ENCODE data around the gene LIMS1. TPM values are rescaled to one million over a fixed set of nuclear protein-coding genes. Genes with fewer than 3 reads are reported as not detected.
"Not testable (repeated sequence)": the region's sequence is repeated elsewhere in the genome, so short reads cannot be mapped to it uniquely, and the experiment has no call there.

The LIMS1 gene
- total RNA-seq, 3 donors from 2014 or later: 24.4 to 65.4 (median 31.2) TPM

- no peaks in the 10 kb centered on the region for H3K36me3 ChIP-seq (ENCODE audit: low read depth)
- no peak for DNase-seq
- no peaks in the 10 kb centered on the region for H3K9me3 ChIP-seq
- H3K4me1 ChIP-seq (ENCODE audit: low read depth): no peaks in the 10 kb centered on the region
- TF ChIP-seq, protein P1, sequence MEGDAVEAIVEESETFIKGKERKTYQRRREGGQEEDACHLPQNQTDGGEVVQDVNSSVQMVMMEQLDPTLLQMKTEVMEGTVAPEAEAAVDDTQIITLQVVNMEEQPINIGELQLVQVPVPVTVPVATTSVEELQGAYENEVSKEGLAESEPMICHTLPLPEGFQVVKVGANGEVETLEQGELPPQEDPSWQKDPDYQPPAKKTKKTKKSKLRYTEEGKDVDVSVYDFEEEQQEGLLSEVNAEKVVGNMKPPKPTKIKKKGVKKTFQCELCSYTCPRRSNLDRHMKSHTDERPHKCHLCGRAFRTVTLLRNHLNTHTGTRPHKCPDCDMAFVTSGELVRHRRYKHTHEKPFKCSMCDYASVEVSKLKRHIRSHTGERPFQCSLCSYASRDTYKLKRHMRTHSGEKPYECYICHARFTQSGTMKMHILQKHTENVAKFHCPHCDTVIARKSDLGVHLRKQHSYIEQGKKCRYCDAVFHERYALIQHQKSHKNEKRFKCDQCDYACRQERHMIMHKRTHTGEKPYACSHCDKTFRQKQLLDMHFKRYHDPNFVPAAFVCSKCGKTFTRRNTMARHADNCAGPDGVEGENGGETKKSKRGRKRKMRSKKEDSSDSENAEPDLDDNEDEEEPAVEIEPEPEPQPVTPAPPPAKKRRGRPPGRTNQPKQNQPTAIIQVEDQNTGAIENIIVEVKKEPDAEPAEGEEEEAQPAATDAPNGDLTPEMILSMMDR (IDR thresholded peaks at IDR 0.05): no peak
- no peak for ATAC-seq
- H3K4me3 ChIP-seq: no peak overlapping the region
- intact Hi-C loops (cut with DNase I, micrococcal nuclease): no loop called here
Measured at GRCh38 chr2:108701806-108702205, 167.5 kb downstream of the LIMS1 start.

- no peak for DNase-seq
- TF ChIP-seq, protein P1 (IDR thresholded peaks at IDR 0.05): no peak
- H3K4me3 ChIP-seq: no peak overlapping the region
- intact Hi-C loops (cut with DNase I, micrococcal nuclease): no loop called here
- H3K4me1 ChIP-seq (ENCODE audit: low read depth): no peaks in the 10 kb centered on the region
- no peak for ATAC-seq
- no peaks in the 10 kb centered on the region for H3K36me3 ChIP-seq (ENCODE audit: low read depth)
- no peaks in the 10 kb centered on the region for H3K9me3 ChIP-seq
Measured at GRCh38 chr2:108704871-108705270, 170.6 kb downstream of the LIMS1 start.

DNA sequence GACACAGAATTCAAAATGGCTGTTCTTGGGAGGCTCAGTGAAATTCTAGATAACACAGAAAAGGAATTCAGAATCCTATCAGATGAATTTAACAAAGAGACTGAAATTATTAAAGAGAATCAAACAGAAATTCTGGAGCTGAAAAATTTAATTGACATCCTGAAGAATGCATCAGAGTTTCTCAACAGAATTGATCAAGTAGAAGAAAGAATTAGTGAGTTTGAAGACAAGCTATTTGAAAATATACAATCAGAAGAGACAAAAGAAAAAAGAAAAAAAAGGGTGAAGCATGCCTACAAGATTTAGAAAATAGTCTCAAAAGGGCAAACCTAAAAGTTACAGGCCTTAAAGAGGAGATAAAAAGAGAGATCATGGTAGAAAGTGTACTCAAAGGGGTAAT is 173.0 kb downstream of the LIMS1 start:
- TF ChIP-seq, protein P1 (IDR thresholded peaks at IDR 0.05): no peak
- Histone ChIP-seq H3K4me3 (no peak overlapping the region), H3K36me3 (ENCODE audit: low read depth) (no peaks in the 10 kb centered on the region), H3K4me1 (ENCODE audit: low read depth) (no peaks in the 10 kb centered on the region), H3K9me3 (no peaks in the 10 kb centered on the region)
- ATAC-seq (no peak), DNase-seq (no peak)
- intact Hi-C loops (cut with DNase I, micrococcal nuclease): no loop called here

GRCh38 chr2:108716971-108717370 is 182.7 kb downstream of the LIMS1 start:
- H3K9me3 ChIP-seq; H3K4me3 ChIP-seq; H3K36me3 ChIP-seq (ENCODE audit: low read depth); DNase-seq; ATAC-seq; intact Hi-C loops (cut with DNase I, micrococcal nuclease): not testable (repeated sequence)
- peaks cover 12% of the 10 kb centered on the region for H3K4me1 ChIP-seq (ENCODE audit: low read depth)

DNA sequence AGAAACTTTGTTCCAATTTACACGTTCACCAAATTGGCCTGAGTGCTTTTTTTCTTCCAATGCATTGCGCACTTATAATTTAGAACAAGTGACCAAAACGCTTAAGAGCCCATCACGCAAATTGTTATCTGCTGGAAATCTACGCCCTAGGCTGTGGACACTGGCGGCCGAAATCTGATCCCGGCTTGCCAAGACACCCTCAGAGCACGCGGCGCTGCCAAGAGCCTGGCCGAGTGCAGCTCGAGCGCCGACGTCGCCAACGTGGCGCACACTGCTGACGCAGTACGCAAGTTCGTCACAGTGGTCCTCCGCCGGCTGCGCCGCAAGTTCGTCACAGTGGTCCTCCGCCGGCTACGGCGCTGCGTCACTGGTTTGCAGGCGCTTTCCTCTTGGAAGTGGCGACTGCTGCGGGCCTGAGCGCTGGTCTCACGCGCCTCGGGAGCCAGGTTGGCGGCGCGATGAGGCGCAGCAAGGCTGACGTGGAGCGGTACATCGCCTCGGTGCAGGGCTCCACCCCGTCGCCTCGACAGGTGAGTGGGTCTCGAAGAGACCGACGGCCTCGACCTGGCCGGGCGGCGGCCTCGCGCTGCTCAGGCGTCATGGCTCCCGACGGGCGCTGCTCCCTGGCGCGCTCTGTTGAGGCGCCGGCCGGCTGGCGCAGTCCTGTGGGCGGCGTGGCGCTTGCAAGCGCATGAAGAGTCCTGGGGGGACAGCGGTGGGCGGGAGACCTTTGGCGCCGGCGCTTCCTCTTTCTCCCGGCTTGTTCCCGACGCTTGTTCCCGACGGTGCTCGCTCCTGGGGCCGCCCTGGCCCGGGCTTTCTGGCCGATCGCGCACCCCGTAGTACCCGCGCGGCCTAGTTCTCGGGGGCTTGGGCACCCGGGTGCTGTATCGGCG is 185.1 kb downstream of the LIMS1 start, which contains the start of gene RANBP2:
TSS of gene RANBP2 (plus strand) at position 334 of the 896 bp plus-strand sequence. CDS start at position 459, 125 bp downstream.
- TF ChIP-seq, protein P1 (IDR thresholded peaks at IDR 0.05): no peak
- peak within 1 kb of the TSS; percentile 88 for H3K4me3 ChIP-seq
- no peaks in the 10 kb centered on the region for H3K36me3 ChIP-seq (ENCODE audit: low read depth)
- H3K9me3 ChIP-seq: no peaks in the 10 kb centered on the region
- intact Hi-C loops (cut with DNase I, micrococcal nuclease): no loop called here
- DNase-seq: peak; percentile 95 to 98 (median 96)
- H3K4me1 ChIP-seq (ENCODE audit: low read depth): peaks cover 12% of the 10 kb centered on the region
- peak; percentile 100 for ATAC-seq

DNA sequence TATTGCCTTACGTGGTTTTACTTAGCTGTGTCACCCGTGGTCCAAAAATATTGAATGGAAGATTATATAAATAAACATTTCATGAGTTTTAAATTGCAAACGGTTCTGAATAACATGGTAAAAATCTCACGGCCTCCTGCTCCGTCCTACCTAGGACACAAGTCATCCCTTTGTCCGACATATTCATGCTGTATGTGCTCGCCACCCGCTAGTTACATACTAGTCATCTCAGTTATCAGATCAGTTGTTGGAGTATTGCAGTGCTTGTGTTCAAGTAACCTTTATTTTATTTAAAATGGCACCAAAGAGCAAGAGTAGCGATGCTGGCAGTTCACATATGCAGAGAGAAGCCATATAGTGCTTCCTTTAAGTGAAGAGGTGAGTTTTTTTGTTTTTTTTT is 191.8 kb downstream of the LIMS1 start:
- DNase-seq; H3K9me3 ChIP-seq; intact Hi-C loops (cut with DNase I, micrococcal nuclease); H3K4me1 ChIP-seq (ENCODE audit: low read depth); ATAC-seq; H3K4me3 ChIP-seq; H3K36me3 ChIP-seq (ENCODE audit: low read depth): not testable (repeated sequence)

- intact Hi-C loops (cut with DNase I, micrococcal nuclease): not testable (repeated sequence)
Measured at GRCh38 chr2:108734656-108735055, 200.4 kb downstream of the LIMS1 start.

More at GRCh38 chr2:108734656-108735055, 200.4 kb downstream of the LIMS1 start:
- not testable (repeated sequence) for H3K9me3 ChIP-seq; DNase-seq; H3K36me3 ChIP-seq (ENCODE audit: low read depth); ATAC-seq; H3K4me3 ChIP-seq; H3K4me1 ChIP-seq (ENCODE audit: low read depth)

Data from mucosa of descending colon (tissue), 3 donors.